HG03175 (cell line): ENCODE results near the gene IL36G.

Source experiments
- ATAC-seq: cut with Tn5 transposase; IDR thresholded peaks from one replicate; pipeline ENCODE4 v1.9.1; 2021; ENCODE audit warnings: mild to moderate bottlenecking, moderate library complexity; ENCODE audit not compliant: unreplicated experiment

Gene IL36G

DNA sequence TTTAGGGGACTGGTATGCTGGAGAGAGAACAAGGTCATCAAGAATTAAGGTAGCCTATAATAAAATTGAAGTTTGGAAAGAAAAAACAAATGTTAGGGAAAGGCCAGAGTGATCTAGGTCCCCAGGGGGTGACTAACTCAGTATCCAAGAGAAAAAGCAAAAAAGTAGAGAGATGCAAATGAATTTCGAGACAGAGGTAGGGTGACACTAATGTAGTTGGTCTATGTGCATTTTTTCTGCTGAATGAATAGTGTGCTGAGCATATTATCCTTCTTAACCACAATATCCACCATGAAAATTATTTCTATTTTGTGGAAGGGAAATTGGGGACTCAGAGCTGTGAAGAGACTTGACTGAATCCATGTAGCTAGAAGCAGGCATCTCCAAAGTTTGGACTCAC, 37.2 kb downstream of the IL36G start:
- no peak for ATAC-seq

GRCh38 chr2:113015655-113016054, 37.8 kb downstream of the IL36G start:
- no peak for ATAC-seq

GRCh38 chr2:113018509-113018908, 40.7 kb downstream of the IL36G start:
- ATAC-seq = no peak

- ATAC-seq = no peak
Measured at GRCh38 chr2:113021312-113021711, 43.5 kb downstream of the IL36G start.

- ATAC-seq = no peak
Measured at GRCh38 chr2:113024764-113025163, 47.0 kb downstream of the IL36G start.

- no peak for ATAC-seq
Measured at GRCh38 chr2:113025737-113026136, 47.9 kb downstream of the IL36G start.

DNA sequence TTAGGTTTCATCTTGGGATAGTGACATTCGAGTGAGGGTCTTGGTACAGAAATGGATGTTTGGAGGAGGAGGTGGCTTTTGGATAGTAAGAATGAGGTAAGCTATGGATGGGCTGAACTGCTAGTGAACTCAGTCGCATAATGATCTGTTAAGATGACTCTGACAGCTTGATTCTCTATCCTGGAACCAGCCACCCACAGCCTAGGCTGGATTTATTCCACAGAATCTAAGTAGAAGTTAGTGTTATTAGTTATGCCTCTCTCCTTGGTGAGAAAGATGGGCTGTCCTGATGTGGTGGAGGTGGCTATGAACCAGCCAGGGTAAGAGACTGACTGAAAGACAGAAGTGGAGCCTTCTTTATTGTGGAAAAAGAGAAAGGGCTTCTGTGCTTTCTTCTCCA, 49.9 kb downstream of the IL36G start:
- ATAC-seq = no peak

GRCh38 chr2:113028112-113028511, 50.3 kb downstream of the IL36G start:
- no peak for ATAC-seq

DNA sequence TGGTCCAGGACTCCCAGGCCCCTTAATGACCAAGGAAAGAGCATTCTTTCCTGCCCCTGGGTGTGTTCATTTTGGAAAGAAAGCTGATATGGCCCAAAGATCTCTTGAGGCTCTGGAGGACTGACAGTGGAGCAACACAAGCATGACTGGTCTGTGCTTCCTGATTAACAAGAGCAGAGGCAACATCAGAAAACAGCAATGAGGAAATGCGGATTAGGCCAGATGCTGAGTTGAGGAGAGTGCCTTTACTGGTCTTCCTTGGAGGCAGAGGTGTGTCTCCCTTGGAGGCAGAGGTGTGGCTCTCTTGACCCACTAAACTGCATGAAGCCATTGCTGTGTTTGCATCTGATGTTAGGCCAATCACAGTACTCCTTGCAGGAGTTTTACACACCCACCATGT, 54.9 kb downstream of the IL36G start:
- no peak for ATAC-seq

- ATAC-seq = no peak
Measured at GRCh38 chr2:113034016-113034415, 56.2 kb downstream of the IL36G start.
